ENCODE results near the gene MICAL1.

DNA sequence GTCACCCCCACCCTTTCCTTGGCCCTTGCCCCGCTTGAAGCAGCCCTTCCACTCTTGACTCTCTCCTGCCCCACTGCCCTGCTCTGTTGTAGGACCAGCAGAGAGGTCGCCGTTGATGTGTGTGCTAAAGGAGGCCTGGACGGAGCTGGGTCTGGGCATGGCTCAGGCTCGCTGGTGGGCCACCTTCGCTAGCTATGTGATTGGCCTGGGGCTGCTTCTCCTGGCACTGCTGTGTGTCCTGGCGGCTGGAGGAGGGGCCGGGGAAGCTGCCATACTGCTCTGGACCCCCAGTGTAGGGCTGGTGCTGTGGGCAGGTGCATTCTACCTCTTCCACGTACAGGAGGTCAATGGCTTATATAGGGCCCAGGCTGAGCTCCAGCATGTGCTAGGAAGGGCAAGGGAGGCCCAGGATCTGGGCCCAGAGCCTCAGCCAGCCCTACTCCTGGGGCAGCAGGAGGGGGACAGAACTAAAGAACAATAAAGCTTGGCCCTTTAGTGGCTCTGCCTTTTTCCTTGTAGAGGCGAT is 12.1 kb downstream of the MICAL1 start:
- TF ChIP-seq EP300 (IDR thresholded peaks at IDR 0.05), result no peak
- no peak for TF ChIP-seq POLR2A (IDR thresholded peaks at IDR 0.05)
- TF ChIP-seq, protein P1, sequence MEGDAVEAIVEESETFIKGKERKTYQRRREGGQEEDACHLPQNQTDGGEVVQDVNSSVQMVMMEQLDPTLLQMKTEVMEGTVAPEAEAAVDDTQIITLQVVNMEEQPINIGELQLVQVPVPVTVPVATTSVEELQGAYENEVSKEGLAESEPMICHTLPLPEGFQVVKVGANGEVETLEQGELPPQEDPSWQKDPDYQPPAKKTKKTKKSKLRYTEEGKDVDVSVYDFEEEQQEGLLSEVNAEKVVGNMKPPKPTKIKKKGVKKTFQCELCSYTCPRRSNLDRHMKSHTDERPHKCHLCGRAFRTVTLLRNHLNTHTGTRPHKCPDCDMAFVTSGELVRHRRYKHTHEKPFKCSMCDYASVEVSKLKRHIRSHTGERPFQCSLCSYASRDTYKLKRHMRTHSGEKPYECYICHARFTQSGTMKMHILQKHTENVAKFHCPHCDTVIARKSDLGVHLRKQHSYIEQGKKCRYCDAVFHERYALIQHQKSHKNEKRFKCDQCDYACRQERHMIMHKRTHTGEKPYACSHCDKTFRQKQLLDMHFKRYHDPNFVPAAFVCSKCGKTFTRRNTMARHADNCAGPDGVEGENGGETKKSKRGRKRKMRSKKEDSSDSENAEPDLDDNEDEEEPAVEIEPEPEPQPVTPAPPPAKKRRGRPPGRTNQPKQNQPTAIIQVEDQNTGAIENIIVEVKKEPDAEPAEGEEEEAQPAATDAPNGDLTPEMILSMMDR (IDR thresholded peaks at IDR 0.05), result no peak
- no peak for TF ChIP-seq POLR2AphosphoS5 (IDR thresholded peaks at IDR 0.05)
